Measurements from ENCODE around the gene AP2S1. TPM values are rescaled to one million over a fixed set of nuclear protein-coding genes. Genes with fewer than 3 reads are reported as not detected.

Gene AP2S1
- total RNA-seq, 1 donor from 2014 or later, result 96.6 TPM

DNA sequence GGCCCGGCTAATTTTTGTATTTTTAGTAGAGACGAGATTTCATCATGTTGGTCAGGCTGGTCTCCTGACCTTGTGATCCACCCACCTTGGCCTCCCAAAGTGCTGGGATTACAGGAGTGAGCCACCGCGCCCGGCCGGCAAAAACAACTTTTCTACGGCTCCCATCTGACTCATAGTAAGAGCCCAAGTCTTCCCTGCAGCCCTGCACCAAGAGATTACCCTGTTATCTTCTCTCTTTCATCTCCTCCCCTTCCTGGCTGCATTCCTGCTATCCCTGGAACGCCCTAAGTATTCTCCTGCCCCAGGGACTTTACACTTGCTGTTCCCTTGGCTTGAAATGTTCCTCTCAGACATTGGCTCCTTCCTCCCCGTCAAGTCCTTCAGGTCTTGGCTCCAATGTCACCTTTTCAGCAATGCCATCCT, 6.6 kb downstream of the AP2S1 start:
- Histone ChIP-seq H3K9me3 (no peaks in the 10 kb centered on the region), H3K27me3 (no peaks in the 10 kb centered on the region), H3K4me3 (no peak overlapping the region), H3K27ac (no peak overlapping the region), H3K4me1 (peaks cover 2 to 11% of the 10 kb centered on the region in 2 donors), H3K36me3 (peaks cover 24 to 41% of the 10 kb centered on the region in 2 donors)
- no peak for TF ChIP-seq CTCF (IDR thresholded peaks at IDR 0.05)
- DNase-seq (ENCODE audit: low spot score in 2 of 2), result no peak
- intact Hi-C loops (cut with DNase I), result no loop called here

DNA sequence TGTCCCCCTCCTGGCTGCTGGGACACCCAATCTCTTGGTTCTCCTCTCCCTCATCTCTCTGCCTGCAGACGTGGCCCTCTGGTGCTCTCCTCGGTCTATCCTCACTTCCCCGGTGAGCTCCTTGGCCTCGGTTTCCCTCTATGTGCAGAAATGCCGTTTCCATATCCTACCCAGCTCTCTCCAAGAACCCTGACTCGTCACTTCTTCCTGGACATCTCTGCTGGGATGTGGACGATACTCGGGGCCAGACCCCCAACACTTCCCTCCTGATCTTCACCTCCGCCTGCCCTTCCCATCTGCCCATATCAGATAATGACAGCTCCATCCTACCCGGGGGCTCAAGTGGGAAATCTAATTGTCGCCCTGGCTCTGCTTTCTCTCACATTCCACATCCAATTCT, 7.9 kb downstream of the AP2S1 start:
- H3K9me3 ChIP-seq, result no peaks in the 10 kb centered on the region
- peak overlapping the region; percentile 40 to 70 for H3K27ac ChIP-seq
- TF ChIP-seq CTCF (IDR thresholded peaks at IDR 0.05), result no peak
- DNase-seq (ENCODE audit: low spot score in 2 of 2), result no peak
- H3K4me3 ChIP-seq, result no peak overlapping the region
- no peaks in the 10 kb centered on the region for H3K27me3 ChIP-seq
- peaks cover 36 to 48% of the 10 kb centered on the region in 2 donors for H3K36me3 ChIP-seq
- H3K4me1 ChIP-seq, result peaks cover 2 to 8% of the 10 kb centered on the region in 2 donors
- intact Hi-C loops (cut with DNase I), result no loop called here

DNA sequence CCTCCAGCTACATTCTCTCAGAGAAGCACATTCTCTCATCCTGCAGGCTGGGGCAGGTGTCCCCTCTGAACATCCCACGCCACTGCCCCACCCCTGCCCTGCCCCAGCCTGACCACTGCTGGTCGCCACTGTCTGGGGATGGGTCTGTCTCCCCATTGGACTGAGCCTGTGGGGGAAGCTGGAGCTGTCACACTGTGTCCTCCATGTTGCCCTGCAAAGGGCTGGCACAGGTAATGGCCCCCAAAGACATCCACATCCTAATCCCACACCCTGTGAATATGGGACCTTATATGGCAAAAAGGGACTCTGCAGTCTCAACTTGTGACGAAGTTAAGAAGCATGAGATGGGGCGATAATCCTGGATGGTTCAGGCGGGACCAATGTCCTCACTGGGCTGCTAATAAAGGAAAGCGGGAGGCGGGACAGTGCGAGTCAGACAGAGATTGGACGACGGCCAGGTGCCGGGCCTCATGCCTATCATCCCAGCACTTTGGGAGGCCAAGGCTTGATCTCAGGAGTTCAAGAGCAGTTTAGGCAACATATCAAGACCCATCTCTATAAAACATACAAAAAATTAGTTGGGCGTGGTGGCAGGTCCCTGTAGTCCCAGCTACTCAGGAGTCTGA, 9.1 kb downstream of the AP2S1 start:
- H3K9me3 ChIP-seq, result no peaks in the 10 kb centered on the region
- no peak for TF ChIP-seq CTCF (IDR thresholded peaks at IDR 0.05)
- peak overlapping the region; percentile 50 to 70 for H3K27ac ChIP-seq
- DNase-seq (ENCODE audit: low spot score in 2 of 2), result peak in 1 of 2 donors; percentile 86
- peaks cover 39 to 44% of the 10 kb centered on the region in 2 donors for H3K36me3 ChIP-seq
- H3K4me3 ChIP-seq, result no peak overlapping the region
- no peaks in the 10 kb centered on the region for H3K27me3 ChIP-seq
- H3K4me1 ChIP-seq, result peaks cover 2 to 8% of the 10 kb centered on the region in 2 donors
- intact Hi-C loops (cut with DNase I), result no loop called here

GRCh38 chr19:46840498-46840942, 10.1 kb downstream of the AP2S1 start:
- H3K9me3 ChIP-seq, result no peaks in the 10 kb centered on the region
- no peaks in the 10 kb centered on the region for H3K27me3 ChIP-seq
- peaks cover 39 to 44% of the 10 kb centered on the region in 2 donors for H3K36me3 ChIP-seq
- no peak overlapping the region for H3K4me3 ChIP-seq
- H3K4me1 ChIP-seq, result peaks cover 2 to 8% of the 10 kb centered on the region in 2 donors
- intact Hi-C loops (cut with DNase I), result loop anchor here (1.0 kb wide), 2 partner anchors 27 to 83 kb away; no protein-coding TSS in a partner anchor
- H3K27ac ChIP-seq, result peak overlapping the region; percentile 50 to 70
- no peak for DNase-seq (ENCODE audit: low spot score in 2 of 2)
- peak; percentile 80 to 85 (median 82) for TF ChIP-seq CTCF (IDR thresholded peaks at IDR 0.05)

GRCh38 chr19:46839752-46840497, 10.7 kb downstream of the AP2S1 start:
- intact Hi-C loops (cut with DNase I), result loop anchor here (1.0 kb wide), 2 partner anchors 27 to 83 kb away; no protein-coding TSS in a partner anchor
- H3K36me3 ChIP-seq, result peaks cover 39 to 42% of the 10 kb centered on the region in 2 donors

More at GRCh38 chr19:46839752-46840497, 10.7 kb downstream of the AP2S1 start:
- H3K4me3 ChIP-seq, result no peak overlapping the region
- peaks cover 2 to 8% of the 10 kb centered on the region in 2 donors for H3K4me1 ChIP-seq
- peak overlapping the region in 1 of 2 donors; percentile 70 for H3K27ac ChIP-seq
- DNase-seq (ENCODE audit: low spot score in 2 of 2), result no peak
- H3K9me3 ChIP-seq, result no peaks in the 10 kb centered on the region
- TF ChIP-seq CTCF (IDR thresholded peaks at IDR 0.05), result no peak
- H3K27me3 ChIP-seq, result no peaks in the 10 kb centered on the region
